Adrenal gland (tissue), 5 donors: ENCODE results near the gene RUBCNL.

Source experiments
- POLR2A ChIP-seq, 2 donors: fragments of 450-650 bp; IDR thresholded peaks; one replicate each; pipeline ENCODE4 v1.6.1; 2017; ENCODE audit warnings: antibody characterized with exemption in 2 of 2, mild to moderate bottlenecking in 2 of 2, moderate library complexity in 1 of 2
- TF ChIP-seq, protein P1 (sequence below), 6 experiments: fragments of 450-650 bp in 4 of 6; fragments of 200-600 bp in 2 of 6; sonication (generic) in 1 of 6; IDR thresholded peaks; 1 replicate in 5 of 6; 2 replicates in 1 of 6; pipeline versions ENCODE4 v1.5.1 to v1.8.0; 2016 to 2021; ENCODE audit warnings: antibody characterized with exemption in 6 of 6, mild to moderate bottlenecking in 2 of 6, moderate library complexity in 1 of 6
- donor health status: DM: no; HTN: no; CAD: no.

DNA sequence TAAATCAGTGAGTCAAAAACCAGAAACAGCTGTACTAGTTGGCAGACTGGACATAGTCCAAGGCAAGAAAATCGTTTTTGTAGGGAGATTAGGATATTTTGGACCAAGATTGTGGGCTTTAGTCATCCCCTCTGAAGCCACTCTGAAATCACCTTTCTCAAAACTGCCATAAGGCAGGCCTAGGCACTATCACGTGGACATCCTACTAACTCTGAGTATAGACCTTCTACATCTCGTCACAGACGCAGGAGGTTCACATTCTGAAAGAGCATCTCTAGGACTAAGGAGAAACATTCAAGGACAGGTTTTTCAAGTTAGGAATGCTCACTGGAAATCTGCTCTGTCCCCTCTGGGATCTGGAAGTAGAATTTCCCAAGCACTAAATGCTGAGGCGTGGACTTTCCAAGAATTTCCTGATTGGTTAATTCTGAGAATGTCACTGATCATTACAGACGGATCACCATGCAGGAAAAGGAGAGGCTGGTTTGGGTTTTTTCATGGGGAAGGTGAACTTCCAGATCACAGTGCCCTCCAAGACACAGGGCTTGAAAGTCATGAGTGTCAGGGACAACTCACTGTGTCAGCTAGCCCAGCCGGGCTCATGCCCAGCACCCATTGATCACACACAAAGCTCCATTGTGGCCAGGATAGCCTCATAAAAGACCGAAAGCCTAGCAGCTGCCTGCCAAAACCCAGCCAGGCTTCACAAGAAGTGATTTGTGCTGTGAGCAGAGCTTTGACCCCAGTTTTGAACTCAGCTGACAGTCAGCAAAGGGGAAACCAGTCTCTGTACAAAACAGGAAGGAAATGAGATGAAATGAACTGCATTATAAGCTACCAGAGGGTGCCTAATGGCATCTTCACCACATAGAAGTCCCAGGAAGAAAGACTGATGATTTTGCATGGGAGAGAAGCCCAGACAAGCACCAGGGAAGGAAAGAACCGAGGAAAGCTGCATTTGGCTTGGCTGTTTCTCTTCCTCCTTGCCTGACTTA lies 2.7 kb upstream of the RUBCNL start:
- TF ChIP-seq, protein P1, sequence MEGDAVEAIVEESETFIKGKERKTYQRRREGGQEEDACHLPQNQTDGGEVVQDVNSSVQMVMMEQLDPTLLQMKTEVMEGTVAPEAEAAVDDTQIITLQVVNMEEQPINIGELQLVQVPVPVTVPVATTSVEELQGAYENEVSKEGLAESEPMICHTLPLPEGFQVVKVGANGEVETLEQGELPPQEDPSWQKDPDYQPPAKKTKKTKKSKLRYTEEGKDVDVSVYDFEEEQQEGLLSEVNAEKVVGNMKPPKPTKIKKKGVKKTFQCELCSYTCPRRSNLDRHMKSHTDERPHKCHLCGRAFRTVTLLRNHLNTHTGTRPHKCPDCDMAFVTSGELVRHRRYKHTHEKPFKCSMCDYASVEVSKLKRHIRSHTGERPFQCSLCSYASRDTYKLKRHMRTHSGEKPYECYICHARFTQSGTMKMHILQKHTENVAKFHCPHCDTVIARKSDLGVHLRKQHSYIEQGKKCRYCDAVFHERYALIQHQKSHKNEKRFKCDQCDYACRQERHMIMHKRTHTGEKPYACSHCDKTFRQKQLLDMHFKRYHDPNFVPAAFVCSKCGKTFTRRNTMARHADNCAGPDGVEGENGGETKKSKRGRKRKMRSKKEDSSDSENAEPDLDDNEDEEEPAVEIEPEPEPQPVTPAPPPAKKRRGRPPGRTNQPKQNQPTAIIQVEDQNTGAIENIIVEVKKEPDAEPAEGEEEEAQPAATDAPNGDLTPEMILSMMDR (IDR thresholded peaks at IDR 0.05) = no peak
- TF ChIP-seq POLR2A (IDR thresholded peaks at IDR 0.05) = no peak
